BLaER1 (cell line): ENCODE results near the gene CHMP3.

Experiments
- H3K27ac ChIP-seq: shearing (Covaris generic); formaldehyde crosslinking; 2 replicates; pipeline ENCODE4 v1.8.1; 2022
- H3K27me3 ChIP-seq: shearing (Covaris generic); formaldehyde crosslinking; 2 replicates; pipeline ENCODE4 v1.8.1; 2022
- H3K36me3 ChIP-seq: shearing (Covaris generic); formaldehyde crosslinking; 2 replicates; pipeline ENCODE4 v1.8.1; 2022
- H3K4me1 ChIP-seq: shearing (Covaris generic); formaldehyde crosslinking; 2 replicates; pipeline ENCODE4 v1.8.1; 2022
- H3K4me2 ChIP-seq: shearing (Covaris generic); formaldehyde crosslinking; 2 replicates; pipeline ENCODE4 v1.8.1; 2022
- H3K4me3 ChIP-seq: shearing (Covaris generic); formaldehyde crosslinking; 2 replicates; pipeline ENCODE4 v1.8.1; 2022
- H3K9ac ChIP-seq: shearing (Covaris generic); formaldehyde crosslinking; 2 replicates; pipeline ENCODE4 v1.8.1; 2022
- H3K9me3 ChIP-seq: shearing (Covaris generic); formaldehyde crosslinking; 2 replicates; pipeline ENCODE4 v1.8.1; 2022
- H4K20me1 ChIP-seq: shearing (Covaris generic); formaldehyde crosslinking; 2 replicates; pipeline ENCODE4 v1.8.1; 2022
- Cebpa-rat ChIP-seq: shearing (Covaris generic); IDR thresholded peaks from 2 replicates; pipeline ENCODE4 v1.8.1; 2022

CHMP3 gene

DNA sequence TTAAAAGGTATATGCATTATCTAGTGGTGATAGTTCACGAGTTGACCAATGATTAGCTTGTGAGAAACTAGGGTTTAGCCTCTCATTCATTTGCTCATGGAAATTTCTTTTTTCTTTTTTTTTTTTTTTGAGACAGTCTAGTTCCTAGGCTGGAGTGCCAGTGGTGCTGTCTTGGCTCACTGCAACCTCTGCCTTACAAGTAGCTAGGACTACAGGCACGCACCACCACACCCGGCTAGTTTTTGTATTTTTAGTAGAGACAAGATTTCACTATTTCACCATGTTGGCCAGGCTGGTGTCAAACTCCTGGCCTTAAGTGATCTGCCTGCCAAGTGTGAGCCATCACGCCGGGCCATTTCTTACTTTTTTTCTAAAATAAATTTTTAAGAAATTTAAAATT is 108.1 kb downstream of the CHMP3 start:
- H3K27ac ChIP-seq: no peak overlapping the region
- no peaks in the 10 kb centered on the region for H3K9me3 ChIP-seq
- no peak overlapping the region for H3K9ac ChIP-seq
- H3K4me3 ChIP-seq: no peak overlapping the region
- no peaks in the 10 kb centered on the region for H3K4me1 ChIP-seq
- peaks cover 100% of the 10 kb centered on the region for H3K36me3 ChIP-seq
- peaks cover 18% of the 10 kb centered on the region for H4K20me1 ChIP-seq
- no peaks in the 10 kb centered on the region for H3K27me3 ChIP-seq
- no peak overlapping the region for H3K4me2 ChIP-seq
- no peak for TF ChIP-seq Cebpa-rat

DNA sequence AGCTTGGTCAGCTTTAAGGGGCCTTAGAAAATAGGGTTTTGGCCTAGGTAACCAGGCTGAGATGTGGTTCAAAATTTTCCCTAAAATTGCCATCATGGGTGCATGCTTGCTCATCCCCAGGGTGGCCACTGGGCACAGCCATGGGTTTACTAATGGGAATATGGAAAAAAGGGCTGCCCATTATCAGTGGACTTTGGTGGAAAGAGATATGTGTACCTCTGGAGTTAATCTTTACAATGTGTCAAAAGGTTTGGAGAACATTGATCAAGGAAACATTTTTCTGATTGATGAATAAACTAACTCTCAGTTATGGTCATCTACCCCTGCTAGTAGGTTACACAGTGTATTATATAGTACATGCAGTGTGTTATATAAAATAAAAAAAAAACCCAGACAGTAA is 109.0 kb downstream of the CHMP3 start:
- Histone ChIP-seq H3K9ac (no peak overlapping the region), H3K9me3 (no peaks in the 10 kb centered on the region), H3K36me3 (peaks cover 100% of the 10 kb centered on the region), H3K27me3 (no peaks in the 10 kb centered on the region), H3K4me2 (no peak overlapping the region), H3K4me3 (no peak overlapping the region), H4K20me1 (peaks cover 23% of the 10 kb centered on the region), H3K27ac (no peak overlapping the region), H3K4me1 (no peaks in the 10 kb centered on the region)
- no peak for TF ChIP-seq Cebpa-rat

GRCh38 chr2:86453836-86454235 is 109.4 kb downstream of the CHMP3 start:
- H3K27ac ChIP-seq: no peak overlapping the region
- H3K36me3 ChIP-seq: peaks cover 100% of the 10 kb centered on the region

More at GRCh38 chr2:86453836-86454235, 109.4 kb downstream of the CHMP3 start:
- no peaks in the 10 kb centered on the region for H3K9me3 ChIP-seq
- H3K27me3 ChIP-seq: no peaks in the 10 kb centered on the region
- no peak overlapping the region for H3K9ac ChIP-seq
- no peak overlapping the region for H3K4me2 ChIP-seq
- peaks cover 26% of the 10 kb centered on the region for H4K20me1 ChIP-seq
- TF ChIP-seq Cebpa-rat: no peak
- H3K4me1 ChIP-seq: no peaks in the 10 kb centered on the region
- no peak overlapping the region for H3K4me3 ChIP-seq
